AG09319 (cell line): Measurements from ENCODE around the gene THAP10.
A peak's percentile ranks its signal among the peaks of the same experiment; 100 is the strongest.

Experiments
- DNase-seq: peaks from one replicate; pipeline ENCODE4 v3.0.0-alpha.2; 2010; ENCODE audit warnings: low read depth; ENCODE audit errors: extremely low read depth
- TF ChIP-seq, protein P1 (sequence below): IDR thresholded peaks from 2 replicates; pipeline ENCODE4 v1.5.1; 2011; ENCODE audit warnings: low read depth, mild to moderate bottlenecking, inconsistent platforms, low read length, moderate library complexity

The THAP10 gene

DNA sequence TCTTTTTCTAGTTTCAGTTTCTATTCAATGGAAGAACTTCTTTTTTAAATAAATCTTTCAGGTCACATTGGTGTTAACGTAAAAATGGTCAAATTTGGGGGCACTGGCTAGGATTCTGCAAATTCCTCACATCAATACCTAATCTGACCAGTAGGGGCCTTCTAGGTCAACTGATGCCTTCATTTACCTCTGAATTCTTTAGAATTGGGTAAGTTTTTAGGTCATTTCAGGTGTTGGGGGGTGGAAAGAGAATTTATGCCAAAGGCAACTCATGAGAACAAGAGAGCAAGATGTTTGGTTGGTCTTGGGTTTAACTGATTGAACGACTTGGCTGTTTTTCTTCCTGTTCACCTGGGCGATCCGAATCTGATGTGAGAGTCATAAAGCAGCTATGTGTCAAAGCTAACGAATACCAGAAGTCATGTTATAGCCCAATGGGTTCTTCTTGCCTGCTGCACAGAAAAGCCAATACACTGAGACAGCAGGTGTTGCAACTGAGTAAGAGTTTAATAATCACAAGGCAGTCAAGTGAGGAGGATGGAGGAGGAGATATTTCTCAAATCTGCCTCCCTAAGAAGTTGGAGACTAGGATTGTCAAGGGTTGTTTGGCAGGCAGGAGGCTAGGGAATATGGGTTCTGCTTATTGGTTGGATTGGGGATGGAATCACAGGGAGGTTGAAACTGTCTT is 15.7 kb upstream of the THAP10 start:
- DNase-seq, result no peak
- TF ChIP-seq, protein P1, sequence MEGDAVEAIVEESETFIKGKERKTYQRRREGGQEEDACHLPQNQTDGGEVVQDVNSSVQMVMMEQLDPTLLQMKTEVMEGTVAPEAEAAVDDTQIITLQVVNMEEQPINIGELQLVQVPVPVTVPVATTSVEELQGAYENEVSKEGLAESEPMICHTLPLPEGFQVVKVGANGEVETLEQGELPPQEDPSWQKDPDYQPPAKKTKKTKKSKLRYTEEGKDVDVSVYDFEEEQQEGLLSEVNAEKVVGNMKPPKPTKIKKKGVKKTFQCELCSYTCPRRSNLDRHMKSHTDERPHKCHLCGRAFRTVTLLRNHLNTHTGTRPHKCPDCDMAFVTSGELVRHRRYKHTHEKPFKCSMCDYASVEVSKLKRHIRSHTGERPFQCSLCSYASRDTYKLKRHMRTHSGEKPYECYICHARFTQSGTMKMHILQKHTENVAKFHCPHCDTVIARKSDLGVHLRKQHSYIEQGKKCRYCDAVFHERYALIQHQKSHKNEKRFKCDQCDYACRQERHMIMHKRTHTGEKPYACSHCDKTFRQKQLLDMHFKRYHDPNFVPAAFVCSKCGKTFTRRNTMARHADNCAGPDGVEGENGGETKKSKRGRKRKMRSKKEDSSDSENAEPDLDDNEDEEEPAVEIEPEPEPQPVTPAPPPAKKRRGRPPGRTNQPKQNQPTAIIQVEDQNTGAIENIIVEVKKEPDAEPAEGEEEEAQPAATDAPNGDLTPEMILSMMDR, result no peak

DNA sequence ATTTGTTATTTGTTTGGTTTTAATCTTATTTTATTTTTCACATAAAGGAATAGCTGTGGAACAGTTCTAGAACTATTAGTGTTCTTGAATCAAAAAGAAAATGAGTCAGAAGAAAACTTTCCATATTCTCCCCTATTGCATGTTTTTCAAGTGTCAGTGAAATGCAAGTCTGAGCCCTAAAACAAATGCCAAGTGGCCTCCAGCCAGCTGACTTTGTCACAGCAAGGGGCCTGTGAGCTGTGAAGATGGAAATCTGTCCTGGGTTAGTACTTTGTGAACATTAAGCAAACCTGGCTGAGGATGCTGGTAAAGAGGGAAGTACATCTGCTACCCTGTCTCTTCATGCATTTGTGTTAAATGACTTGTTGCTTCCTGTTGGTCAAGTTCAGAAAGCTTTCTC is 14.6 kb upstream of the THAP10 start:
- TF ChIP-seq, protein P1, result no peak
- DNase-seq, result no peak

- DNase-seq, result peak; percentile 56
- TF ChIP-seq, protein P1, result no peak
These were observed 9.9 kb upstream of the THAP10 start for GRCh38 chr15:70902107-70902506.

- peak; percentile 41 for DNase-seq
- TF ChIP-seq, protein P1, result peak; percentile 69
These were observed 803 bp upstream of the THAP10 start for GRCh38 chr15:70892912-70893560.

GRCh38 chr15:70882361-70882760 is 9.9 kb downstream of the THAP10 start:
- TF ChIP-seq, protein P1, result no peak
- no peak for DNase-seq

GRCh38 chr15:70880781-70881180 is 11.5 kb downstream of the THAP10 start:
- DNase-seq, result no peak
- TF ChIP-seq, protein P1, result no peak

DNA sequence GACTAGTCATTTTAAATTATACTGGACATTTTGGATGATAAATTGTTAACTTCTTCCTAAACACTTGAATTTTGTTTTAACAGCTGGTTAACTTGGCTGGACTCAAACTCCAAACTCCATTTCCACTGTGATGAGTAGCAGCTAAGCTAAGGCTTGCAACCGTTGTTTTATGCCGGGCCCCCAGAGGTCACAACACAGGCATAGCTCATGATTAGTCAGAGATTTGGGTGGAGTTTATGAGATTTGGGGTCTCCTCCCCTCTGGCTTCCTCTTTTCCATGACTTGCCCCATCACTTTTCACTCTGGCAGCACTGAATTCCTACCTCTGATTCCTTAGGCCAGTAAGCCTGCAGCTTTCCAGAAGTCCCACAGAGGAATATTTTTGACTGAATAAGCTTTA is 12.8 kb downstream of the THAP10 start:
- DNase-seq, result no peak
- TF ChIP-seq, protein P1, result no peak
